Endodermal cell (in vitro differentiated cells): ENCODE measurements around the gene TNRC6C. TPM values are rescaled to one million over a fixed set of nuclear protein-coding genes. Genes with fewer than 3 reads are reported as not detected.

Experiments
- DNase-seq: peaks from one replicate; pipeline ENCODE4 v3.0.0-alpha.2; 2017
- H3K27ac ChIP-seq: 2 replicates; pipeline ENCODE4 v1.5.1; 2013; ENCODE audit warnings: mild to moderate bottlenecking, low read depth, low read length, moderate library complexity
- H3K27me3 ChIP-seq: 2 replicates; pipeline ENCODE4 v1.6.1; 2013; ENCODE audit warnings: mild to moderate bottlenecking, low read length, moderate library complexity; ENCODE audit not compliant: insufficient read depth, control insufficient read depth, poor library complexity, severe bottlenecking
- H3K36me3 ChIP-seq: 2 replicates; pipeline ENCODE4 v1.7.0; 2013; ENCODE audit warnings: mild to moderate bottlenecking, low read length, moderate library complexity; ENCODE audit not compliant: control insufficient read depth, insufficient read depth
- H3K4me1 ChIP-seq: one replicate; pipeline ENCODE4 v1.7.0; 2013; ENCODE audit warnings: low read length; ENCODE audit not compliant: control insufficient read depth, insufficient read depth
- H3K4me3 ChIP-seq: 2 replicates; pipeline ENCODE4 v1.5.1; 2013; ENCODE audit warnings: mild to moderate bottlenecking, low read length, moderate library complexity
- H3K9ac ChIP-seq: 2 replicates; pipeline ENCODE4 v1.6.1; 2013; ENCODE audit warnings: mild to moderate bottlenecking, low read length, moderate library complexity; ENCODE audit not compliant: poor library complexity, severe bottlenecking; ENCODE audit errors: extremely low read depth
- H3K9me3 ChIP-seq: 2 replicates; pipeline ENCODE4 v1.6.1; 2013; ENCODE audit warnings: mild to moderate bottlenecking, low read length, moderate library complexity; ENCODE audit not compliant: control insufficient read depth
- H3K27ac Mint-ChIP-seq: 2 replicates; pipeline ENCODE4 v1.8.0; 2020; ENCODE audit warnings: mixed read lengths
- H3K27me3 Mint-ChIP-seq: 2 replicates; pipeline ENCODE4 v1.8.0; 2021; ENCODE audit warnings: mild to moderate bottlenecking, mixed read lengths; ENCODE audit not compliant: insufficient read depth
- H3K36me3 Mint-ChIP-seq: 2 replicates; pipeline ENCODE4 v1.8.0; 2020; ENCODE audit warnings: low read depth, mixed read lengths
- H3K4me1 Mint-ChIP-seq: 2 replicates; pipeline ENCODE4 v1.8.0; 2020; ENCODE audit warnings: mixed read lengths
- H3K4me3 Mint-ChIP-seq: 2 replicates; pipeline ENCODE4 v1.8.0; 2020; ENCODE audit warnings: mild to moderate bottlenecking, moderate library complexity, mixed read lengths
- H3K9me3 Mint-ChIP-seq: 2 replicates; pipeline ENCODE4 v1.8.0; 2020; ENCODE audit warnings: mild to moderate bottlenecking, mixed read lengths
- CTCF ChIP-seq: fragments of 200-600 bp; sonication (generic); conservative IDR thresholded peaks from 2 replicates; pipeline ENCODE4 v1.5.0; 2021; ENCODE audit warnings: antibody characterized with exemption, mild to moderate bottlenecking
- WGBS, 2 experiments: methylation state at CpG; one replicate each; pipeline versions ENCODE4 v1.1.5 to v1.1.7; 2013; ENCODE audit warnings: missing lambda C conversion rate in 2 of 2, mixed read lengths in 1 of 2; ENCODE audit not compliant: insufficient coverage in 1 of 2, insufficient read length in 1 of 2; 5-methylcytosine and 5-hydroxymethylcytosine counted together
- total RNA-seq, 2 donors: library from RNA; stranded (reverse); fragmentation: NEBNext Ultra II Directional in 1 of 2; extraction: Animal tissue kit (Norgen Biotek cat#: 25700) in 1 of 2; gene quantifications; 2 replicates in 1 of 2; 3 replicates in 1 of 2; pipeline ENCODE4 v1.2.1, GENCODE V29; 2021

Gene TNRC6C
- total RNA-seq, 2 donors from 2014 or later: 22.4 to 40.2 TPM

GRCh38 chr17:77909816-77910215 is 48.7 kb upstream of the TNRC6C start:
- Histone ChIP-seq H3K9ac (no peak overlapping the region), H3K4me3 (no peak overlapping the region), H3K36me3 (no peaks in the 10 kb centered on the region), H3K27me3 (no peaks in the 10 kb centered on the region), H3K27ac (no peak overlapping the region), H3K4me1 (no peaks in the 10 kb centered on the region), H3K9me3 (no peaks in the 10 kb centered on the region)
- Mint-ChIP-seq H3K4me3 (no peak overlapping the region), H3K9me3 (peaks cover 8% of the 10 kb centered on the region), H3K27me3 (peaks cover 24% of the 10 kb centered on the region), H3K27ac (no peak overlapping the region), H3K36me3 (no peaks in the 10 kb centered on the region), H3K4me1 (no peaks in the 10 kb centered on the region)
- peak; percentile 33 for DNase-seq
- 95% methylated on average over 11 of the region's 13 CpGs; no CpG with 5 or more reads in 1 of the 2 experiments for WGBS, 2 experiments
- TF ChIP-seq CTCF: no peak

DNA sequence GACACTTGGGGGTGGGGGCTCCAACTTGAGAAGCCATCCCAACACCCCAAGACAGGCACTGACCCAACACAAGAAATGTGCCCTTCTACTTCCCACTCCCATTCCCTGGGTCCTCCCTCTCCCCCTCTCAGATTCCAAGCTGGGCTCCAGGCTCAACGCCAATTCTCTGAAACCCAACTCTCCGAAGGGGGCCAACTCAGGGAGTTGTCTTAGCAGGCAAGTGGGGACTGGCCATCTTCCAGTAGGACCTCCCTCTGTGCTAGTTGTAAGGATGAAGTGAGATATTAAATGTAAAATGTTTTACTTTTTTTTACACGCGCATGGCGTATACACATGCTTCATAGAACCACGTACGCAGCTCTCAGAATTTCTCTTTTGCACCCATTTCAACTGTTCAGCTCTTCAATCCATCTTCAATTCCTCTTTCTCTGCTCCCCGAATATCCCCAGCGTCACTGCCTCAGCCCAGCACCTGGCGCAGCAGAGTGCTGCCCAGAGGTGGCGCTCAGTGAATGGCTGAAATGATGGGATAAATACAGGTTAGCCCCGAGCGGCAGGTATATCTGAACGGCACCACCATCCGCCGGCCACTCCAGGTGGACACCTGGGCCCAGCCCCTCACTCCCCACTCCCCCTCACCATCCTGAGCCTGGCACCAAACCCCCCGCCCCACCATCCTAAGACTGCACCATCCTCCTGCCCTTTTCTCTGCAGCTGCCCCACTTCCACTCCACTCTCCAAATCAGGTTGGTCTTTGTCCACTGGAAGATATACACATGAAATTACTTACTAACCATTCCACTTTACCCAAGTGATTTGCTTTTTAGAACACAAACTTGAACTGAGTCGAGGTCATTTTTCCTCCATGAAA is 43.9 kb upstream of the TNRC6C start:
- no peak overlapping the region for H3K27ac Mint-ChIP-seq
- 68 to 76% methylated on average over 12 to 18 of the region's 18 CpGs for WGBS, 2 experiments
- Histone ChIP-seq H3K4me1 (no peaks in the 10 kb centered on the region), H3K9ac (no peak overlapping the region), H3K27me3 (no peaks in the 10 kb centered on the region), H3K27ac (no peak overlapping the region), H3K36me3 (no peaks in the 10 kb centered on the region), H3K9me3 (no peaks in the 10 kb centered on the region), H3K4me3 (no peak overlapping the region)
- peak; percentile 89 for DNase-seq
- peaks cover 12% of the 10 kb centered on the region for H3K9me3 Mint-ChIP-seq
- H3K4me3 Mint-ChIP-seq: no peak overlapping the region
- TF ChIP-seq CTCF: peak; percentile 76
- peaks cover 35% of the 10 kb centered on the region for H3K27me3 Mint-ChIP-seq
- H3K4me1 Mint-ChIP-seq: peaks cover 22% of the 10 kb centered on the region
- no peaks in the 10 kb centered on the region for H3K36me3 Mint-ChIP-seq

- no peak overlapping the region for H3K4me3 Mint-ChIP-seq
- H3K4me1 Mint-ChIP-seq: peaks cover 22% of the 10 kb centered on the region
- Histone ChIP-seq H3K27ac (no peak overlapping the region), H3K4me3 (no peak overlapping the region), H3K9ac (no peak overlapping the region), H3K9me3 (no peaks in the 10 kb centered on the region), H3K4me1 (no peaks in the 10 kb centered on the region), H3K36me3 (no peaks in the 10 kb centered on the region), H3K27me3 (no peaks in the 10 kb centered on the region)
- DNase-seq: peak; percentile 61
- peaks cover 16% of the 10 kb centered on the region for H3K9me3 Mint-ChIP-seq
- no peaks in the 10 kb centered on the region for H3K36me3 Mint-ChIP-seq
- H3K27ac Mint-ChIP-seq: no peak overlapping the region
- WGBS, 2 experiments: 72 to 86% methylated on average over 6 to 7 of the region's 7 CpGs
- H3K27me3 Mint-ChIP-seq: peaks cover 36% of the 10 kb centered on the region
- no peak for TF ChIP-seq CTCF
Measured at GRCh38 chr17:77915594-77916021, 42.9 kb upstream of the TNRC6C start.
